A673 (cell line): ENCODE measurements around the gene OXT.
"Not testable (repeated sequence)": the region's sequence is repeated elsewhere in the genome, so short reads cannot be mapped to it uniquely, and the experiment has no call there.

Experiments used
- CTCF ChIP-seq: fragments of 300-800, 200-600 bp; sonication (generic); conservative IDR thresholded peaks from 2 replicates; pipeline ENCODE4 v1.5.1; 2017; ENCODE audit warnings: low read depth, mild to moderate bottlenecking, antibody characterized with exemption, low read length, moderate library complexity, mixed read lengths
- EZH2 ChIP-seq: fragments of 200-600 bp; sonication (generic); IDR thresholded peaks from 2 replicates; pipeline ENCODE4 v1.6.1; 2017; ENCODE audit warnings: borderline replicate concordance, low read depth, mild to moderate bottlenecking, mixed read lengths, antibody characterized with exemption, low read length; ENCODE audit not compliant: poor library complexity, severe bottlenecking

- TF ChIP-seq CTCF, EZH2: not testable (repeated sequence)
These were observed 7.3 kb upstream of the OXT start for GRCh38 chr20:3064119-3064518.
